Bronchial epithelial cell (primary cell): ENCODE measurements around the gene RETREG2. TPM values are rescaled to one million over a fixed set of nuclear protein-coding genes. Genes with fewer than 3 reads are reported as not detected.
A peak's percentile ranks its signal among the peaks of the same experiment; 100 is the strongest.

ENCODE experiments used
- DNase-seq: peaks from one replicate; pipeline ENCODE4 v3.0.0-alpha.2; 2010; ENCODE audit warnings: low read depth
- FAIRE-seq: peaks from 2 replicates; lab custom pipeline; 2011; peaks lifted over from hg19 to GRCh38; lab: Jason Lieb, UNC
- H3K27me3 ChIP-seq: 2 replicates; pipeline ENCODE4 v1.5.1; 2011; ENCODE audit warnings: low read length; ENCODE audit not compliant: control insufficient read depth, insufficient read depth
- H3K36me3 ChIP-seq: 2 replicates; pipeline ENCODE4 v1.5.1; 2011; ENCODE audit warnings: low read length; ENCODE audit not compliant: control insufficient read depth, insufficient read depth
- H3K4me3 ChIP-seq: 2 replicates; pipeline ENCODE4 v1.5.1; 2011; ENCODE audit warnings: mild to moderate bottlenecking, low read depth, low read length, control low read depth
- total RNA-seq: library from RNA; depleted of rRNA; stranded (reverse); fragments of >200 nt; gene quantifications from 2 replicates; pipeline ENCODE4 v1.2.1, GENCODE V29; 2014
- TF ChIP-seq, protein P1 (sequence below): IDR thresholded peaks from 2 replicates; pipeline ENCODE4 v1.5.1; 2011; ENCODE audit warnings: mild to moderate bottlenecking, moderate library complexity, low read length, control low read depth, inconsistent platforms; ENCODE audit not compliant: insufficient read depth, severe bottlenecking

RETREG2 gene
- total RNA-seq, 1 donor from 2014 or later = 110 TPM

DNA sequence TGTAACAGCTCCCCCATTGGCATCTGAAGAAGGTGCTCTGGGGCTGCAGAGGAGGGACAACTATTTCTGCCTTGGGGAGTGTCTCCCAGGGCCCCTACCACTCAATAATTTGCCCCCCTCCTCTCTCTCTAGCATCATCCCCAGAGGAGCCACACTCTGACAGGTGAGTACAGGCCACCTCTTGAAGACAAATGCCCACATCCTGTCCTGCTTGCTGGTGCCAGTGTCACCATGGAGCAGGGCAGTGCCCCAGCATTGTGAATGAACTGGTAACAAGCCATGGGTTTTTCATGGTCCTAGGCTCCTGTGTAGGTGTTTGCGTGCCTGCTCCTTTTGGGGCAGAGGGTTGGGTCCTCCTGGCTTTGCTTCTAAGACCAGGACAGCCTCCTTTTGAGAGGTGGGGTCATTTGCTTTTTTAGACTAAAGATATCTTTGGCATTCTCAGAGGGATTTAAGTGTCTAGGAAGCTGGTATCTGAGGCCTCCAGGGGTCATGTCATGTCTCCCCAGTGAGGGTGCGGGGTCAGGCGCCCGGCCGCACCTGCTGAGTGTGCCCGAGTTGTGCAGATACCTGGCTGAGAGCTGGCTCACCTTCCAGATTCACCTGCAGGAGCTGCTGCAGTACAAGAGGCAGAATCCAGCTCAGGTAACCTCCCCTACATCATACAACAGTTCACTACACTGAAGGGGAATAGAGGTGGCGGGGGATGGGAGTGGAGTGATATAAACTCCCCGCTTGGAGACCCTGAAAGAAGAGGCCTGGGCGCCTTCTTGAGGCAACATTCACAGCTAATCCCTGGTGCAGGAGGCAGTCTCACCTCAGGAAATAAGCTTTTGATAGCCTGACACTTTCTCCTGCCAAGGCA lies 1.8 kb downstream of the RETREG2 start:
- FAIRE-seq (no peak), DNase-seq (no peak)
- Histone ChIP-seq H3K4me3 (no peak overlapping the region), H3K36me3 (peaks cover 34% of the 10 kb centered on the region), H3K27me3 (no peaks in the 10 kb centered on the region)
- TF ChIP-seq, protein P1, sequence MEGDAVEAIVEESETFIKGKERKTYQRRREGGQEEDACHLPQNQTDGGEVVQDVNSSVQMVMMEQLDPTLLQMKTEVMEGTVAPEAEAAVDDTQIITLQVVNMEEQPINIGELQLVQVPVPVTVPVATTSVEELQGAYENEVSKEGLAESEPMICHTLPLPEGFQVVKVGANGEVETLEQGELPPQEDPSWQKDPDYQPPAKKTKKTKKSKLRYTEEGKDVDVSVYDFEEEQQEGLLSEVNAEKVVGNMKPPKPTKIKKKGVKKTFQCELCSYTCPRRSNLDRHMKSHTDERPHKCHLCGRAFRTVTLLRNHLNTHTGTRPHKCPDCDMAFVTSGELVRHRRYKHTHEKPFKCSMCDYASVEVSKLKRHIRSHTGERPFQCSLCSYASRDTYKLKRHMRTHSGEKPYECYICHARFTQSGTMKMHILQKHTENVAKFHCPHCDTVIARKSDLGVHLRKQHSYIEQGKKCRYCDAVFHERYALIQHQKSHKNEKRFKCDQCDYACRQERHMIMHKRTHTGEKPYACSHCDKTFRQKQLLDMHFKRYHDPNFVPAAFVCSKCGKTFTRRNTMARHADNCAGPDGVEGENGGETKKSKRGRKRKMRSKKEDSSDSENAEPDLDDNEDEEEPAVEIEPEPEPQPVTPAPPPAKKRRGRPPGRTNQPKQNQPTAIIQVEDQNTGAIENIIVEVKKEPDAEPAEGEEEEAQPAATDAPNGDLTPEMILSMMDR = no peak

GRCh38 chr2:219180961-219181360 lies 2.9 kb downstream of the RETREG2 start:
- H3K4me3 ChIP-seq = no peak overlapping the region
- TF ChIP-seq, protein P1 = no peak
- H3K27me3 ChIP-seq = no peaks in the 10 kb centered on the region
- DNase-seq (no peak), FAIRE-seq (no peak)
- H3K36me3 ChIP-seq = peaks cover 30% of the 10 kb centered on the region

- DNase-seq (no peak), FAIRE-seq (no peak)
Observed at GRCh38 chr2:219181531-219181930, 3.5 kb downstream of the RETREG2 start.

GRCh38 chr2:219182331-219183150 lies 4.5 kb downstream of the RETREG2 start:
- FAIRE-seq (no peak), DNase-seq (no peak)
- H3K36me3 ChIP-seq = peaks cover 30% of the 10 kb centered on the region
- no peak overlapping the region for H3K4me3 ChIP-seq
- H3K27me3 ChIP-seq = no peaks in the 10 kb centered on the region
- TF ChIP-seq, protein P1 = no peak

More at GRCh38 chr2:219181531-219181930, 3.5 kb downstream of the RETREG2 start:
- Histone ChIP-seq H3K36me3 (peaks cover 30% of the 10 kb centered on the region), H3K27me3 (no peaks in the 10 kb centered on the region), H3K4me3 (no peak overlapping the region)
- TF ChIP-seq, protein P1 = no peak

DNA sequence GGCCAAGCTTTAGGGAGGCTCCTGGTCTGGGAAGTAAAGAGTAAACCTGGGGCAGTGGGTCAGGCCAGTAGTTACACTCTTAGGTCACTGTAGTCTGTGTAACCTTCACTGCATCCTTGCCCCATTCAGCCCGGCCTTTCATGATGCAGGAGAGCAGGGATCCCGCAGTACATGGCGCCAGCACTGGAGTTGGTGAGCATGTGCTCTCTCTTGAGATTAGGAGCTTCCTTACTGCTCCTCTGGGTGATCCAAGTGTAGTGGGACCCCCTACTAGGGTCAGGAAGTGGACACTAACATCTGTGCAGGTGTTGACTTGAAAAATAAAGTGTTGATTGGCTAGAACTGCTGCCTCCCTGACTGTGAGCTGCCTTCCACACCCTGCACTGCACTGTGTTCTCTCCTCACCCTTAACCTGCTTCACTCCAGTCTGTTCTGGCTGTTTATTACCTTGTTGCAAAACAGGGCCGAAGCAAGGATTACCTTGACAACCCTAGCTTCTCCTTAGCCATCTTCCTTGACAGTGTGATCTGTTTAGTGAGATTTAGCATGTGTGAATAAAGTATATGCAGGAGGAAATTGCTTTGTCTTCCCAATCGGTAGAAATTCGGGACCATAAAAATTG lies 5.2 kb downstream of the RETREG2 start:
- Histone ChIP-seq H3K4me3 (no peak overlapping the region), H3K27me3 (no peaks in the 10 kb centered on the region), H3K36me3 (peaks cover 30% of the 10 kb centered on the region)
- TF ChIP-seq, protein P1 = no peak
- no peak for DNase-seq
- peak; percentile 50 for FAIRE-seq
